ENCODE data around the gene ZNF444.

DNA sequence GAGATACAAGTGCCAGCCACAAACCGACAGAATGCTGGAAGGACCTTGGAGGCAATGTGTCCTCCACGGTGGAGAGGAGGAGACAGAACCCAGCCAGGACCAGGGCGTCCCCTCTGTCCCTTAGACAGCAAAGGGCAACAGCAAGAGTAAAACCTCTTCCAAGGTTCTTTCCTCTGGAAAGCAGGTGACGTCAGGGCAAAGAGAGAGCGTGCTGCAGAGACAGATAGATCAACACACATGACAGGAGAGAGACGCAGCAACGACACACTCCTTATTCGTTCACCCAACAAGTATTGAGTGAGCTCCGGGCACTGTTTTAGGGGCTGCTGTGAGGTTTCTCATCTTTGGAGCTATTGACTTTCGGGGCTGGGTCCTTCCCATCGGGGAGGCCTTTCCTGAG, 33.5 kb downstream of the ZNF444 start:
- TF ChIP-seq POLR2A (IDR thresholded peaks at IDR 0.05) = no peak
- TF ChIP-seq, protein P1, sequence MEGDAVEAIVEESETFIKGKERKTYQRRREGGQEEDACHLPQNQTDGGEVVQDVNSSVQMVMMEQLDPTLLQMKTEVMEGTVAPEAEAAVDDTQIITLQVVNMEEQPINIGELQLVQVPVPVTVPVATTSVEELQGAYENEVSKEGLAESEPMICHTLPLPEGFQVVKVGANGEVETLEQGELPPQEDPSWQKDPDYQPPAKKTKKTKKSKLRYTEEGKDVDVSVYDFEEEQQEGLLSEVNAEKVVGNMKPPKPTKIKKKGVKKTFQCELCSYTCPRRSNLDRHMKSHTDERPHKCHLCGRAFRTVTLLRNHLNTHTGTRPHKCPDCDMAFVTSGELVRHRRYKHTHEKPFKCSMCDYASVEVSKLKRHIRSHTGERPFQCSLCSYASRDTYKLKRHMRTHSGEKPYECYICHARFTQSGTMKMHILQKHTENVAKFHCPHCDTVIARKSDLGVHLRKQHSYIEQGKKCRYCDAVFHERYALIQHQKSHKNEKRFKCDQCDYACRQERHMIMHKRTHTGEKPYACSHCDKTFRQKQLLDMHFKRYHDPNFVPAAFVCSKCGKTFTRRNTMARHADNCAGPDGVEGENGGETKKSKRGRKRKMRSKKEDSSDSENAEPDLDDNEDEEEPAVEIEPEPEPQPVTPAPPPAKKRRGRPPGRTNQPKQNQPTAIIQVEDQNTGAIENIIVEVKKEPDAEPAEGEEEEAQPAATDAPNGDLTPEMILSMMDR (IDR thresholded peaks at IDR 0.05) = no peak
- TF ChIP-seq POLR2AphosphoS5 (IDR thresholded peaks at IDR 0.05; ENCODE audit: insufficient read depth in 1 of 2, low read depth in 1 of 2) = no peak
